H9 (cell line): ENCODE results near the gene RNGTT. TPM values are rescaled to one million over a fixed set of nuclear protein-coding genes. Genes with fewer than 3 reads are reported as not detected.

Experiments used
- DNase-seq: peaks from one replicate; pipeline ENCODE4 v3.0.0-alpha.2; 2017
- H2AFZ ChIP-seq: one replicate; pipeline ENCODE4 v1.6.1; 2013; ENCODE audit warnings: mild to moderate bottlenecking, low read length, control low read depth, moderate library complexity
- H2AK5ac ChIP-seq: 2 replicates; pipeline ENCODE4 v1.6.1; 2013; ENCODE audit warnings: low read length, control low read depth, mixed read lengths; ENCODE audit not compliant: insufficient read length
- H2BK120ac ChIP-seq: one replicate; pipeline ENCODE4 v1.6.1; 2013; ENCODE audit warnings: low read depth, mild to moderate bottlenecking, low read length, control low read depth, inconsistent platforms; ENCODE audit not compliant: poor library complexity, severe bottlenecking
- H2BK12ac ChIP-seq: 2 replicates; pipeline ENCODE4 v1.6.1; 2013; ENCODE audit warnings: low read length, control low read depth, mixed read lengths, low read depth; ENCODE audit not compliant: insufficient read length
- H2BK15ac ChIP-seq: 2 replicates; pipeline ENCODE4 v1.6.1; 2013; ENCODE audit warnings: low read depth, low read length, control low read depth
- H2BK20ac ChIP-seq: one replicate; pipeline ENCODE4 v1.6.1; 2013; ENCODE audit warnings: low read depth, mild to moderate bottlenecking, low read length, control low read depth, inconsistent platforms; ENCODE audit not compliant: poor library complexity, severe bottlenecking
- H2BK5ac ChIP-seq: 2 replicates; pipeline ENCODE4 v1.6.1; 2013; ENCODE audit warnings: low read length, control low read depth, mixed read lengths; ENCODE audit not compliant: insufficient read length
- H3K14ac ChIP-seq: 2 replicates; pipeline ENCODE4 v1.6.1; 2013; ENCODE audit warnings: low read length, control low read depth; ENCODE audit not compliant: insufficient read depth
- H3K18ac ChIP-seq: 2 replicates; pipeline ENCODE4 v1.6.1; 2013; ENCODE audit warnings: low read depth, mild to moderate bottlenecking, mixed read lengths, low read length, control low read depth; ENCODE audit not compliant: insufficient read length
- H3K23ac ChIP-seq: 2 replicates; pipeline ENCODE4 v1.6.1; 2013; ENCODE audit warnings: low read length, control low read depth, mixed read lengths, low read depth; ENCODE audit not compliant: insufficient read length
- H3K23me2 ChIP-seq: 2 replicates; pipeline ENCODE4 v1.6.1; 2013; ENCODE audit warnings: low read depth, mild to moderate bottlenecking, mixed read lengths, low read length, control low read depth; ENCODE audit not compliant: insufficient read length, poor library complexity, severe bottlenecking
- H3K27ac ChIP-seq: 2 replicates; pipeline ENCODE4 v1.5.1; 2013; ENCODE audit warnings: low read length, control low read depth, mixed read lengths, low read depth; ENCODE audit not compliant: insufficient read length
- H3K27me3 ChIP-seq: 2 replicates; pipeline ENCODE4 v1.6.1; 2013; ENCODE audit warnings: low read length, control low read depth, inconsistent platforms; ENCODE audit not compliant: insufficient read depth
- H3K4ac ChIP-seq: 2 replicates; pipeline ENCODE4 v1.6.1; 2013; ENCODE audit warnings: low read depth, mild to moderate bottlenecking, control low read depth, inconsistent platforms, low read length, moderate library complexity
- H3K4me1 ChIP-seq: 2 replicates; pipeline ENCODE4 v1.6.1; 2013; ENCODE audit warnings: low read length, control low read depth, inconsistent platforms; ENCODE audit not compliant: insufficient read depth
- H3K4me2 ChIP-seq: 2 replicates; pipeline ENCODE4 v1.6.1; 2013; ENCODE audit warnings: low read length, control low read depth, mixed read lengths; ENCODE audit not compliant: insufficient read length, insufficient read depth
- H3K56ac ChIP-seq: 2 replicates; pipeline ENCODE4 v1.6.1; 2013; ENCODE audit warnings: low read depth, mild to moderate bottlenecking, mixed read lengths, low read length, control low read depth; ENCODE audit not compliant: insufficient read length
- H3K79me1 ChIP-seq: 2 replicates; pipeline ENCODE4 v1.6.1; 2013; ENCODE audit warnings: low read depth, mild to moderate bottlenecking, moderate library complexity, low read length, control low read depth, inconsistent platforms; ENCODE audit not compliant: insufficient read depth, poor library complexity, severe bottlenecking
- H3K79me2 ChIP-seq: 2 replicates; pipeline ENCODE4 v1.6.1; 2013; ENCODE audit warnings: low read length, control low read depth, inconsistent platforms; ENCODE audit not compliant: insufficient read depth
- H3K9ac ChIP-seq: 2 replicates; pipeline ENCODE4 v1.6.1; 2013; ENCODE audit warnings: low read length, control low read depth, mixed read lengths; ENCODE audit not compliant: insufficient read length; ENCODE audit errors: extremely low read depth
- H3K9me3 ChIP-seq: one replicate; pipeline ENCODE4 v1.6.1; 2013; ENCODE audit warnings: low read depth, low read length, inconsistent platforms; ENCODE audit not compliant: control insufficient read depth
- H3T11ph ChIP-seq: one replicate; pipeline ENCODE4 v1.6.1; 2013; ENCODE audit warnings: mild to moderate bottlenecking, low read length, control low read depth, inconsistent platforms
- H4K20me1 ChIP-seq: one replicate; pipeline ENCODE4 v1.6.1; 2013; ENCODE audit not compliant: control insufficient read depth, insufficient read length, insufficient read depth
- H4K5ac ChIP-seq: 2 replicates; pipeline ENCODE4 v1.6.1; 2013; ENCODE audit warnings: low read depth, mild to moderate bottlenecking, mixed read lengths, low read length, control low read depth; ENCODE audit not compliant: insufficient read length
- H4K8ac ChIP-seq: replicated peaks from 2 replicates; pipeline ENCODE4 v1.6.1; 2013; ENCODE audit warnings: low read length, control low read depth, mixed read lengths, low read depth; ENCODE audit not compliant: insufficient read length
- H4K91ac ChIP-seq: 2 replicates; pipeline ENCODE4 v1.6.1; 2013; ENCODE audit warnings: low read depth, mild to moderate bottlenecking, moderate library complexity, mixed read lengths, low read length, control low read depth; ENCODE audit not compliant: insufficient read length
- H3K27ac Mint-ChIP-seq, 3 experiments: 2 replicates in 2 of 3; 3 replicates in 1 of 3; pipeline ENCODE4 v1.8.0; 2020 to 2021; ENCODE audit warnings: mixed read lengths in 3 of 3, mild to moderate bottlenecking in 1 of 3, moderate library complexity in 1 of 3
- H3K27me3 Mint-ChIP-seq: 2 replicates; pipeline ENCODE4 v1.8.0; 2021; ENCODE audit warnings: low read depth, mild to moderate bottlenecking, moderate library complexity, mixed read lengths
- H3K36me3 Mint-ChIP-seq, 3 experiments: 2 replicates in 2 of 3; 3 replicates in 1 of 3; pipeline ENCODE4 v1.8.0; 2020 to 2021; ENCODE audit warnings: low read depth in 3 of 3, mixed read lengths in 3 of 3; ENCODE audit not compliant: insufficient read depth in 1 of 3
- H3K4me1 Mint-ChIP-seq, 2 experiments: 2 replicates each; pipeline ENCODE4 v1.8.0; 2020; ENCODE audit warnings: mixed read lengths in 2 of 2
- H3K4me3 Mint-ChIP-seq, 2 experiments: 2 replicates in 1 of 2; 3 replicates in 1 of 2; pipeline ENCODE4 v1.8.0; 2020 to 2021; ENCODE audit warnings: mild to moderate bottlenecking in 2 of 2, mixed read lengths in 2 of 2, moderate library complexity in 1 of 2
- H3K9me3 Mint-ChIP-seq, 2 experiments: 2 replicates in 1 of 2; 3 replicates in 1 of 2; pipeline ENCODE4 v1.8.0; 2020; ENCODE audit warnings: mild to moderate bottlenecking in 2 of 2, mixed read lengths in 2 of 2, moderate library complexity in 1 of 2
- CTCF ChIP-seq: fragments of 200-600 bp; sonication (generic); conservative IDR thresholded peaks from 3 replicates; pipeline ENCODE4 v1.8.0; 2021; ENCODE audit warnings: antibody characterized with exemption, mild to moderate bottlenecking
- WGBS: extraction: QIAGEN DNeasy Blood & Tissue Kit; methylation state at CpG from one replicate; pipeline ENCODE4 v1.1.7; 2013; ENCODE audit warnings: missing lambda C conversion rate, low lambda C conversion rate, mixed read lengths; ENCODE audit not compliant: insufficient read length; ENCODE audit errors: extremely low coverage; 5-methylcytosine and 5-hydroxymethylcytosine counted together
- total RNA-seq: library from RNA; stranded (reverse); gene quantifications from 2 replicates; pipeline ENCODE4 v1.2.1, GENCODE V29; 2021

RNGTT gene
- total RNA-seq, 1 experiment from 2014 or later = 20.5 TPM

- H4K91ac ChIP-seq = no peak overlapping the region
- H3K9me3 Mint-ChIP-seq = no peaks in the 10 kb centered on the region
- H2BK12ac ChIP-seq = no peak overlapping the region
- H3K79me1 ChIP-seq = no peaks in the 10 kb centered on the region
- no peak overlapping the region for H2BK20ac ChIP-seq
- H3K27me3 ChIP-seq = no peaks in the 10 kb centered on the region
- no peak overlapping the region for H3K9ac ChIP-seq
- H2AFZ ChIP-seq = no peak overlapping the region
- H4K8ac ChIP-seq = no peak overlapping the region
- no peak overlapping the region for H3K14ac ChIP-seq
- DNase-seq = no peak
- H3K23ac ChIP-seq = no peak overlapping the region
- H3K4me3 Mint-ChIP-seq = no peak overlapping the region
- H3K4me1 ChIP-seq = no peaks in the 10 kb centered on the region; the same call in 1 of the 2 replicates
- no peak overlapping the region for H3K4me2 ChIP-seq
- H3K18ac ChIP-seq = no peak overlapping the region
- no peak overlapping the region for H2BK5ac ChIP-seq
- no peak for TF ChIP-seq CTCF
- WGBS = 100% methylated on average over 2 of the region's 2 CpGs
- H3T11ph ChIP-seq = no peak overlapping the region
- H3K56ac ChIP-seq = no peak overlapping the region
- no peak overlapping the region for H3K4ac ChIP-seq
- H4K5ac ChIP-seq = no peak overlapping the region
- no peak overlapping the region for H2AK5ac ChIP-seq
- H3K36me3 Mint-ChIP-seq = no peaks in the 10 kb centered on the region; a peak in 1 of 7 replicates
- no peak overlapping the region for H2BK120ac ChIP-seq
- H4K20me1 ChIP-seq = no peaks in the 10 kb centered on the region
- no peak overlapping the region for H2BK15ac ChIP-seq
- H3K9me3 ChIP-seq = no peaks in the 10 kb centered on the region
- H3K27ac ChIP-seq = no peak overlapping the region
- H3K4me1 Mint-ChIP-seq = no peaks in the 10 kb centered on the region; a peak in 1 of 4 replicates
- H3K79me2 ChIP-seq = no peaks in the 10 kb centered on the region
- no peaks in the 10 kb centered on the region for H3K27me3 Mint-ChIP-seq
- H3K23me2 ChIP-seq = no peaks in the 10 kb centered on the region
- H3K27ac Mint-ChIP-seq = no peak overlapping the region
These were observed 67.5 kb downstream of the RNGTT start for GRCh38 chr6:88895911-88896310.
